B cell (primary cell): ENCODE data around the gene ICAM1. TPM values are rescaled to one million over a fixed set of nuclear protein-coding genes. Genes with fewer than 3 reads are reported as not detected.

ENCODE experiments used
- ATAC-seq: fragments of 200-7000 bp; cut with Tn5 transposase; one replicate; pipeline ENCODE4 v1.10.0; 2021; ENCODE audit warnings: low read depth, mild to moderate bottlenecking, moderate number of reproducible peaks, moderate library complexity
- CTCF ChIA-PET: fragments of 350-600 bp; sonication (Branson Sonifier 250); formaldehyde crosslinking; loops from one replicate; lab custom pipeline; 2021; ENCODE audit warnings: antibody characterized with exemption, inconsistent platforms; lab: Charles Lee
- POLR2A ChIA-PET: fragments of 350-600 bp; sonication (Branson Sonifier 250); formaldehyde crosslinking; loops from one replicate; lab custom pipeline; 2021; ENCODE audit warnings: antibody characterized with exemption; lab: Charles Lee
- DNase-seq: peaks from one replicate; pipeline ENCODE4 v3.0.0; 2013
- H2AFZ ChIP-seq: 2 replicates; pipeline ENCODE4 v1.6.1; 2012; ENCODE audit warnings: mild to moderate bottlenecking, low read depth, low read length; ENCODE audit not compliant: insufficient read depth, poor library complexity, severe bottlenecking
- H3K27ac ChIP-seq, 2 donors: 1 replicate in 1 of 2; 2 replicates in 1 of 2; pipeline ENCODE4 v1.5.1; 2012 to 2013; ENCODE audit warnings: low read length in 2 of 2, mild to moderate bottlenecking in 2 of 2, moderate library complexity in 1 of 2
- H3K27me3 ChIP-seq, 4 experiments: fragments of 200-600 bp in 1 of 4; sonication (generic) in 1 of 4; replicated peaks in 1 of 4; 1 replicate in 2 of 4; 2 replicates in 2 of 4; pipeline versions ENCODE4 v1.6.1 to v1.7.0; 2013 to 2016; ENCODE audit warnings: low read length in 3 of 4, mild to moderate bottlenecking in 2 of 4, mixed read lengths in 1 of 4, moderate library complexity in 1 of 4; ENCODE audit not compliant: insufficient read depth in 4 of 4, control insufficient read depth in 3 of 4; ENCODE audit errors: control extremely low read depth in 1 of 4
- H3K36me3 ChIP-seq, 2 experiments: replicated peaks in 1 of 2; 1 replicate in 1 of 2; 2 replicates in 1 of 2; pipeline versions ENCODE4 v1.6.1 to v1.7.1; 2013; ENCODE audit warnings: low read length in 1 of 2; ENCODE audit not compliant: insufficient read depth in 2 of 2, control insufficient read depth in 1 of 2; ENCODE audit errors: control extremely low read depth in 1 of 2, extremely low read depth in 1 of 2
- H3K4me1 ChIP-seq, 2 donors: fragments of 200-600 bp in 1 of 2; sonication (generic) in 1 of 2; 1 replicate in 1 of 2; 2 replicates in 1 of 2; pipeline versions ENCODE4 v1.5.1 to v1.6.1; 2013 to 2017; ENCODE audit warnings: low read length in 2 of 2; ENCODE audit not compliant: control insufficient read depth in 2 of 2, insufficient read depth in 2 of 2
- H3K4me2 ChIP-seq: replicated peaks from 2 replicates; pipeline ENCODE3; 2012; ENCODE audit warnings: mild to moderate bottlenecking, low read depth, low read length; ENCODE audit not compliant: poor library complexity, severe bottlenecking
- H3K4me3 ChIP-seq, 5 experiments: fragments of 200-600 bp in 1 of 5; sonication (generic) in 1 of 5; 1 replicate in 3 of 5; 2 replicates in 2 of 5; pipeline versions ENCODE4 v1.5.1 to v1.7.0; 2011 to 2016; ENCODE audit warnings: low read length in 4 of 5, mild to moderate bottlenecking in 4 of 5, low read depth in 2 of 5, control low read depth in 1 of 5, moderate library complexity in 1 of 5; ENCODE audit not compliant: insufficient read depth in 1 of 5; ENCODE audit errors: control extremely low read depth in 1 of 5, extremely low read depth in 1 of 5
- H3K79me2 ChIP-seq: fragments of 200-600 bp; sonication (generic); one replicate; pipeline ENCODE4 v1.6.0; 2016; ENCODE audit warnings: low read length; ENCODE audit not compliant: control insufficient read depth, insufficient read depth
- H3K9ac ChIP-seq: fragments of 200-600 bp; sonication (generic); 2 replicates; pipeline ENCODE4 v1.6.1; 2017; ENCODE audit warnings: mild to moderate bottlenecking, low read length, moderate library complexity
- H3K9me3 ChIP-seq, 3 donors: one replicate each; pipeline versions ENCODE4 v1.6.1 to v1.7.1; 2013; ENCODE audit warnings: low read length in 2 of 3; ENCODE audit not compliant: control insufficient read depth in 2 of 3, insufficient read depth in 1 of 3; ENCODE audit errors: control extremely low read depth in 1 of 3
- H4K20me1 ChIP-seq: 2 replicates; pipeline ENCODE4 v1.6.0; 2012; ENCODE audit warnings: mild to moderate bottlenecking, low read length; ENCODE audit not compliant: insufficient read depth, control insufficient read depth, poor library complexity, severe bottlenecking
- H3K27ac Mint-ChIP-seq: one replicate; pipeline ENCODE4 v1.8.0; 2021; ENCODE audit warnings: mixed read lengths
- H3K27me3 Mint-ChIP-seq: one replicate; pipeline ENCODE4 v1.8.0; 2021; ENCODE audit warnings: mixed read lengths
- H3K4me1 Mint-ChIP-seq: one replicate; pipeline ENCODE4 v1.8.0; 2021; ENCODE audit warnings: mixed read lengths
- H3K4me3 Mint-ChIP-seq: one replicate; pipeline ENCODE4 v1.8.0; 2021; ENCODE audit warnings: mixed read lengths
- H3K9me3 Mint-ChIP-seq: one replicate; pipeline ENCODE4 v1.8.0; 2022; ENCODE audit warnings: mixed read lengths; ENCODE audit not compliant: insufficient read depth
- CTCF ChIP-seq: fragments of 200-600 bp; IDR thresholded peaks from one replicate; pipeline ENCODE4 v1.8.0; 2022; ENCODE audit warnings: antibody characterized with exemption, mild to moderate bottlenecking
- EZH2 ChIP-seq: IDR thresholded peaks from 2 replicates; pipeline ENCODE4 v1.6.1; 2012; ENCODE audit warnings: borderline replicate concordance, low read depth, mild to moderate bottlenecking, moderate library complexity, low read length; ENCODE audit not compliant: insufficient read depth, poor library complexity, severe bottlenecking
- WGBS: methylation state at CpG from one replicate; pipeline ENCODE4 v1.1.5; 2013; ENCODE audit warnings: missing lambda C conversion rate; ENCODE audit not compliant: insufficient coverage; 5-methylcytosine and 5-hydroxymethylcytosine counted together
- intact Hi-C: fragments of 100-400 bp; cut with micrococcal nuclease; formaldehyde crosslinking; loops from one replicate; pipeline ENCODE4 v1.10.0; 2022
- polyA plus RNA-seq: library from polyadenylated mRNA; depleted of rRNA; stranded (reverse); fragments of >200 nt; gene quantifications from 2 replicates; pipeline ENCODE4 v1.2.3, GENCODE V29; 2012
- total RNA-seq, 2 donors: library from RNA; stranded (reverse); fragments of 120-200 nt in 1 of 2; gene quantifications; 1 replicate in 1 of 2; 2 replicates in 1 of 2; pipeline versions ENCODE4 v1.2.3 to v1.2.4, GENCODE V29; 2013 to 2022

Gene ICAM1
- total and polyA plus RNA-seq, 2 donors (not counting 1 experiment from before 2014, with no cell fraction given) = 7.3 to 11.9 TPM

DNA sequence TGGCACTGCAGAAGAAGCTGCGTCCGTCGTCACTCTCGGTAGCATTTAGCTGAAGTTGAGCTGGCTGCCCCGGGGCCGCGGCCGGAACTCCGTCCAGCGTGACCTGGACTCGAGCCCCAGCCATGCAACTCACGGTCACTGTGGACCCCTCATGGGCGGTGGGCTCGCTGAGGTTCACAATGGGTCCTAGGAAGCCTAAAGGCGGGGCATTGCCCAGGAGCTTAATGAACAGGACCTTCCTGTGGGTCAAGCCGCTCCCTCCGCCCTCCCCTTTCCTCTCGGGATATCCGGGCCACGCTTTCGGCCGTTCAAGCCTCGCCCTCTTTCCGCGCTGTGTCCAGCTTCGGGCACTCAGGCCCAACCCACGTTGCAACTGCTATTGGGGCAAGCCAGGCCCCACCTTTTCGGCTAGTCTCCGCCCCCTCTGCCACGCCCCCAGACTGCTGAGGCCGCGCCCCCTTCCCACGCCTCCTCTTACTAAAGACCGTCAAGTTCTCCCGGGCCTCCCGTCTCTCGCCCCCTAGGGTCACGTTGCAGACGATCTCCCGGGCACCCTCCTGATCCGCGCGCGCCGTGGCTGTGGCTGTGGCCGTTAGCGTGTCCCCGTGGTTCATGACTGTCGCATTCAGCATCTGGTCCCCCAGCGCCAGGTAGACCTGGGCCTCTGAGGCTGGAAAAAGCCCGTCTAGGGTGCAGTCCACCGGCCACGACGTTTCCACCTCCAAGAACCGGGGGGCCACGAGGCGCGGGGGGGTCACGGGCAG lies 63.9 kb downstream of the ICAM1 start:
- WGBS = 87% methylated on average over 57 of the region's 59 CpGs
- Histone ChIP-seq H3K27me3 (no peaks in the 10 kb centered on the region), H3K4me1 (peaks cover 23 to 37% of the 10 kb centered on the region in 2 donors), H4K20me1 (peaks cover 50% of the 10 kb centered on the region), H2AFZ (no peak overlapping the region), H3K9me3 (peaks cover 0 to 15% (median 0%) of the 10 kb centered on the region in 3 donors), H3K79me2 (peaks cover 92% of the 10 kb centered on the region), H3K36me3 (peaks cover 0 to 33% of the 10 kb centered on the region in 2 experiments), H3K9ac (no peak overlapping the region), H3K4me2 (no peak overlapping the region), H3K4me3 (no peak overlapping the region), H3K27ac (no peak overlapping the region)
- Mint-ChIP-seq H3K9me3 (no peaks in the 10 kb centered on the region), H3K4me3 (no peak overlapping the region), H3K4me1 (peaks cover 37% of the 10 kb centered on the region), H3K27ac (peak overlapping the region; percentile 32), H3K27me3 (no peaks in the 10 kb centered on the region)
- DNase-seq = peak; percentile 40
- TF ChIP-seq CTCF (no peak), EZH2 (no peak)
- intact Hi-C loops = loop anchor here (5.0 kb wide), 1 partner anchor 318 kb away; the partner anchor contains the start of gene ILF3
- ChIA-PET CTCF (interaction anchor here (1.7 to 4.3 kb wide), 2 partner anchors 54 to 65 kb away, joined by 9 to 14 read pairs; partner anchors contain the start of gene ICAM1), POLR2A (interaction anchor here (0.6 to 2.2 kb wide), 3 partner anchors 38 to 107 kb away, joined by 6 to 13 read pairs (median 9); partner anchors contain the start of gene ICAM1)
- no peak for ATAC-seq
